Sigmoid colon (tissue), 7 donors: ENCODE data around the gene ARNT2. TPM values are rescaled to one million over a fixed set of nuclear protein-coding genes. Genes with fewer than 3 reads are reported as not detected.
"Not testable (repeated sequence)": the region's sequence is repeated elsewhere in the genome, so short reads cannot be mapped to it uniquely, and the experiment has no call there.

Experiments used
- DNase-seq: peaks from one replicate; pipeline ENCODE4 v3.0.0-alpha.2; 2019
- H3K27ac ChIP-seq, 4 donors: fragments of 200-600 bp; sonication (generic); one replicate each; pipeline ENCODE4 v1.5.1; 2016 to 2019; ENCODE audit warnings: mild to moderate bottlenecking in 1 of 4
- H3K27me3 ChIP-seq, 3 donors: fragments of 200-600 bp; sonication (generic); one replicate each; pipeline ENCODE4 v1.5.1; 2019; ENCODE audit warnings: mild to moderate bottlenecking in 1 of 3
- H3K36me3 ChIP-seq, 4 donors: fragments of 200-600 bp; sonication (generic); one replicate each; pipeline ENCODE4 v1.5.1; 2016 to 2019
- H3K4me1 ChIP-seq, 4 donors: fragments of 200-600 bp; sonication (generic); one replicate each; pipeline ENCODE4 v1.5.1; 2017 to 2019
- H3K4me3 ChIP-seq, 4 donors: fragments of 200-600 bp; sonication (generic); one replicate each; pipeline ENCODE4 v1.5.1; 2017 to 2019; ENCODE audit warnings: mild to moderate bottlenecking in 2 of 4, moderate library complexity in 1 of 4
- H3K9me3 ChIP-seq, 4 donors: fragments of 200-600 bp in 3 of 4; sonication (generic) in 3 of 4; one replicate each; pipeline versions ENCODE4 v1.5.1 to v1.6.1; 2013 to 2019
- CTCF ChIP-seq, 4 experiments: fragments of 450-650 bp in 3 of 4; fragments of 200-600 bp in 1 of 4; IDR thresholded peaks; one replicate each; pipeline ENCODE4 v1.5.1; 2016 to 2019; ENCODE audit warnings: antibody characterized with exemption in 4 of 4, mild to moderate bottlenecking in 3 of 4, moderate library complexity in 2 of 4
- EP300 ChIP-seq, 4 donors: sonication (generic); formaldehyde crosslinking; IDR thresholded peaks; one replicate each; pipeline ENCODE4 v1.6.1; 2017; ENCODE audit warnings: antibody characterized with exemption in 4 of 4
- POLR2A ChIP-seq, 2 donors: fragments of 450-650 bp; IDR thresholded peaks; one replicate each; pipeline ENCODE4 v1.6.1; 2016; ENCODE audit warnings: antibody characterized with exemption in 2 of 2, mild to moderate bottlenecking in 2 of 2, moderate library complexity in 2 of 2
- POLR2AphosphoS5 ChIP-seq, 4 donors: sonication (generic); formaldehyde crosslinking; IDR thresholded peaks; one replicate each; pipeline ENCODE4 v1.6.1; 2017; ENCODE audit warnings: antibody characterized with exemption in 4 of 4
- WGBS, 2 donors: extraction: QIAGEN DNeasy Blood & Tissue Kit; methylation state at CpG; one replicate each; pipeline ENCODE4 v1.1.7; 2013; 5-methylcytosine and 5-hydroxymethylcytosine counted together
- intact Hi-C: fragments of 100-400 bp; cut with DNase I; formaldehyde crosslinking; loops from one replicate; pipeline ENCODE4 v1.15.1; 2023
- polyA plus RNA-seq, 3 donors: library from polyadenylated mRNA; stranded (reverse); fragments of 200-250 nt; gene quantifications; one replicate each; pipeline ENCODE4 v1.2.3, GENCODE V29; 2013
- total RNA-seq, 4 donors: library from RNA; depleted of rRNA; stranded (reverse); fragments of >200 nt; gene quantifications; one replicate each; pipeline ENCODE4 v1.1.0, GENCODE V29; 2016
- donor health status: healthy with polysubstance abuse.
- donor health status: Bipolar disorder and iron deficiency.
- donor health status: healthy.

ARNT2 gene
- total and polyA plus RNA-seq, 7 donors = 1.2 to 16.1 (median 4.3) TPM

DNA sequence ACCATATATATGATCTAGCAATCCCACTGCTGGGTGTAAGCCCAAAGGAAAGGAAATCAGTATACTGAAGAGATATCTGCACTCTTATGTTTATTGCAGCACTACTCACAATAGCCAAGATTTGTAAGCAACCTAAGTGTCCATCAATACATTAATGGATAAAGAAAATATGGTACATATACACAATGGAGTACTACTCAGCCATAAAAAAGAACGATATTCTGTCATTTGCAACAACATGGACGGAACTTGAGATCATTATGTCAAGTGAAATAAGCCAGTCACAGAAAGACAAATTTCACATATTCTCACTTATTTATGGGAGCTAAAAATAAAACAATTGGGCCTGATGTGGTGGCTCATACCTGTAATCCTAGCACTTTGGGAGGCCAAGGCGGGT is 21.9 kb upstream of the ARNT2 start:
- H3K9me3 ChIP-seq = no peaks in the 10 kb centered on the region
- H3K4me1 ChIP-seq = no peaks in the 10 kb centered on the region
- intact Hi-C loops = no loop called here
- no peak for TF ChIP-seq POLR2A (IDR thresholded peaks at IDR 0.05)
- TF ChIP-seq EP300 (IDR thresholded peaks at IDR 0.05) = no peak
- no peak for TF ChIP-seq POLR2AphosphoS5 (IDR thresholded peaks at IDR 0.05)
- no peak for TF ChIP-seq CTCF (IDR thresholded peaks at IDR 0.05)
- DNase-seq = no peak
- 96 to 97% methylated on average over 3 of the region's 3 CpGs for WGBS, 2 donors
- H3K4me3 ChIP-seq = no peak overlapping the region
- no peak overlapping the region for H3K27ac ChIP-seq
- H3K27me3 ChIP-seq = no peaks in the 10 kb centered on the region
- H3K36me3 ChIP-seq = no peaks in the 10 kb centered on the region

DNA sequence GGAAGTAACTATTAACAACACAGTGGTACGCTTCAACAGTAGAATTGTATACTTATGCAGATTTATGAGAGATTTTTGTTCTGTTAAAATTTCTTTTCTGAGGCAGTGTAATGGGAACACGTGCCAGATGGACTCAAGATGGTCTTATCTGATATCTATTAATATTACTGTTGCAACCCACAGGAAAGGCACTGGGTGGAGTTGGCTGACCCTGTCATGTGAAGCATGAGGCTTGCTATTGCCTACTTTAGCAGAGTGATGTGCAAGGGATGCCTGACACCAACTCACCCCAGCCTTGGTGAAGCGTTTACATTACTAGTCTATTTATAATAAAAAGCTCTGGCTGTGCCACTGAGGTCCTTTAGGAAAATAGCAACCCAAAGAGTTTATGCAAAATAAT is 19.8 kb upstream of the ARNT2 start:
- no peaks in the 10 kb centered on the region for H3K4me1 ChIP-seq
- H3K27me3 ChIP-seq = no peaks in the 10 kb centered on the region
- no peak for TF ChIP-seq POLR2A (IDR thresholded peaks at IDR 0.05)
- TF ChIP-seq CTCF (IDR thresholded peaks at IDR 0.05) = no peak
- no peak for TF ChIP-seq POLR2AphosphoS5 (IDR thresholded peaks at IDR 0.05)
- no peak for TF ChIP-seq EP300 (IDR thresholded peaks at IDR 0.05)
- DNase-seq = no peak
- no peak overlapping the region for H3K27ac ChIP-seq
- no peaks in the 10 kb centered on the region for H3K9me3 ChIP-seq
- intact Hi-C loops = no loop called here
- WGBS, 2 donors = 65 to 85% methylated on average over 3 of the region's 3 CpGs
- no peak overlapping the region for H3K4me3 ChIP-seq
- no peaks in the 10 kb centered on the region for H3K36me3 ChIP-seq

GRCh38 chr15:80386151-80386550 is 18.0 kb upstream of the ARNT2 start:
- TF ChIP-seq EP300 (IDR thresholded peaks at IDR 0.05) (no peak), CTCF (IDR thresholded peaks at IDR 0.05) (no peak), POLR2A (IDR thresholded peaks at IDR 0.05) (no peak), POLR2AphosphoS5 (IDR thresholded peaks at IDR 0.05) (no peak)
- no peaks in the 10 kb centered on the region for H3K36me3 ChIP-seq
- intact Hi-C loops = no loop called here
- no peaks in the 10 kb centered on the region for H3K4me1 ChIP-seq
- no peak overlapping the region for H3K4me3 ChIP-seq
- H3K9me3 ChIP-seq = no peaks in the 10 kb centered on the region
- H3K27me3 ChIP-seq = no peaks in the 10 kb centered on the region
- no peak overlapping the region for H3K27ac ChIP-seq
- 85 to 86% methylated on average over 1 of the region's 1 CpG for WGBS, 2 donors
- no peak for DNase-seq

DNA sequence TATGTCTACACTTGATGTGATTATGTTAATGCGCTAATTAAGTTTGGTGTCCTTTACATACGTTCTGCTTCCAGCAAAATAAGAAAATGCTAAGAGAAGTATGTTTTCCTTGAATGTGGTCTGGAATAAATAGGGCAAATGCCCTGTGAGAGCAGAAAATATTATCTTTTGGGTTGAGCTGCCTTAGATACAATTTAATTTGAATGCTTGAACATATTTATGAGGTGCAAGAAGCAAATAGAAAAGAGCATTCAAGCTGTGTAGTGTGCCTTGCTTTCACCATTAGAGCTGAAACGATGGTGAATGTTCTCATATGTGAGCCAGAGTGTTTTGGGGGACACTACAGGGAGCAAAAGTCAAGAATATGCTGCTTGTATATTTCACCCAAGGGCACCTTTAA is 15.9 kb upstream of the ARNT2 start:
- Histone ChIP-seq H3K4me3 (no peak overlapping the region), H3K27ac (no peak overlapping the region), H3K4me1 (no peaks in the 10 kb centered on the region), H3K27me3 (no peaks in the 10 kb centered on the region), H3K9me3 (no peaks in the 10 kb centered on the region), H3K36me3 (no peaks in the 10 kb centered on the region)
- 70 to 87% methylated on average over 3 of the region's 3 CpGs for whole genome bisulfite sequencing, 2 donors
- DNase-seq = no peak
- intact Hi-C loops = no loop called here
- no peak for TF ChIP-seq EP300 (IDR thresholded peaks at IDR 0.05)
- no peak for TF ChIP-seq POLR2A (IDR thresholded peaks at IDR 0.05)
- TF ChIP-seq POLR2AphosphoS5 (IDR thresholded peaks at IDR 0.05) = no peak
- no peak for TF ChIP-seq CTCF (IDR thresholded peaks at IDR 0.05)

DNA sequence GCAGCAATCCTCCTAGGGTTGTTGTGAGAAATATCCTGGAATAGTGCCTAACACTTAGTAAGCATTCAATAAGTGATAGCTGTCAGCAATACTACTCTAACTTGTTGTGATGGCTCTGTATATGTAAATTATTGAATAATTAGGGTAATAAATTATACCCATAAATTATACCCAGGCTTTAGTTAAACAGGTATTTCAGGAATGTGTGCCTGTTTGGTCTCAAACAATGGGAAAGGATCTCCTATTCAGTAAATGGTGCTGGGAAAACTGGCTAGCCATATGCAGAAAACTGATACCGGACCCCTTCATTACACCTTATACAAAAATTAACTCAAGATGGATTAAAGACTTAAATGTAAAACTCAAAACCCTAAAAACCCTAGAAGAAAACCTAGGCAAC is 14.8 kb upstream of the ARNT2 start:
- TF ChIP-seq POLR2AphosphoS5 (IDR thresholded peaks at IDR 0.05) (no peak), EP300 (IDR thresholded peaks at IDR 0.05) (no peak), CTCF (IDR thresholded peaks at IDR 0.05) (no peak), POLR2A (IDR thresholded peaks at IDR 0.05) (no peak)
- H3K4me3 ChIP-seq = no peak overlapping the region
- intact Hi-C loops = no loop called here
- 71 to 85% methylated on average over 1 of the region's 1 CpG for WGBS, 2 donors
- no peak overlapping the region for H3K27ac ChIP-seq
- H3K9me3 ChIP-seq = no peaks in the 10 kb centered on the region
- H3K4me1 ChIP-seq = no peaks in the 10 kb centered on the region
- no peak for DNase-seq
- no peaks in the 10 kb centered on the region for H3K27me3 ChIP-seq
- H3K36me3 ChIP-seq = no peaks in the 10 kb centered on the region

GRCh38 chr15:80390942-80391341 is 13.2 kb upstream of the ARNT2 start:
- H3K27me3 ChIP-seq, intact Hi-C loops, H3K36me3 ChIP-seq, H3K9me3 ChIP-seq, H3K4me1 ChIP-seq, H3K4me3 ChIP-seq, H3K27ac ChIP-seq, DNase-seq: not testable (repeated sequence)
- WGBS, 2 donors = 94 to 97% methylated on average over 1 of the region's 1 CpG
